Subcutaneous adipose tissue (tissue), 4 donors: Measurements from ENCODE around the gene OR8B3. TPM values are rescaled to one million over a fixed set of nuclear protein-coding genes. Genes with fewer than 3 reads are reported as not detected.

Experiments
- total RNA-seq, 4 donors: library from RNA; depleted of rRNA; stranded (reverse); fragments of >200 nt; gene quantifications; one replicate each; pipeline ENCODE4 v1.1.0, GENCODE V29; 2016
- TF ChIP-seq, protein P1 (sequence below): fragments of 450-650 bp; IDR thresholded peaks from one replicate; pipeline ENCODE4 v1.5.1; 2016; ENCODE audit warnings: low read depth, mild to moderate bottlenecking, control low read depth, antibody characterized with exemption, moderate library complexity

The OR8B3 gene
- total RNA-seq, 4 donors from 2014 or later, result not detected

DNA sequence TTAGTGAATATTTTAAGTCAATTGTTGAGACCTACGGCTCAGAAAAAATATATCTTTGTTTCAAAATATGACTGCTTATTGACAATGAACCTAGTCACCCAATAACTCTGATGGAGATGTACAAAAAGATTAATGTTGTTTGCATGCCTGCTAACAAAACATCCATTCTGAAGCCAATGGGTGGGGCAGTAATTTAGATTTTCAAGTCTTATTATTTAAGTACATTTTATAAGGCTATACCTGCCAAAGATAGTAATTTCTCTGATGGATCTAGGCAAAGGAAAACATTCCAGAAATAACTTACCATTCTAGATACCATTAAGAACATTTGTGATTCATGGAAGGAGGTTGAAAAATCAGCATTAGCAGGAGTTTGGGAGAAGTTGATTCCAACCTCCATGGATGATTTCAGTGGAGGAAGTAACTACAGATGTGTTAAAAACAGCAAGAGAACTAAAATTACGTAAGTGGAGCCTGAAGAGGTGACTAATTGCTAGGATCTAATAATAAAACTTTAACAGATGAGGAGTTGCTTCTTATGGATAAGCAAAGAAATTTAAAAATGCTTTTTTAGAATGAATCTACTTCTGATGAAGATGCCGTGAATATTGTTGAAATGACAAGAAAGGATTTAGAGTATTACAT lies 52.4 kb downstream of the OR8B3 start:
- TF ChIP-seq, protein P1, sequence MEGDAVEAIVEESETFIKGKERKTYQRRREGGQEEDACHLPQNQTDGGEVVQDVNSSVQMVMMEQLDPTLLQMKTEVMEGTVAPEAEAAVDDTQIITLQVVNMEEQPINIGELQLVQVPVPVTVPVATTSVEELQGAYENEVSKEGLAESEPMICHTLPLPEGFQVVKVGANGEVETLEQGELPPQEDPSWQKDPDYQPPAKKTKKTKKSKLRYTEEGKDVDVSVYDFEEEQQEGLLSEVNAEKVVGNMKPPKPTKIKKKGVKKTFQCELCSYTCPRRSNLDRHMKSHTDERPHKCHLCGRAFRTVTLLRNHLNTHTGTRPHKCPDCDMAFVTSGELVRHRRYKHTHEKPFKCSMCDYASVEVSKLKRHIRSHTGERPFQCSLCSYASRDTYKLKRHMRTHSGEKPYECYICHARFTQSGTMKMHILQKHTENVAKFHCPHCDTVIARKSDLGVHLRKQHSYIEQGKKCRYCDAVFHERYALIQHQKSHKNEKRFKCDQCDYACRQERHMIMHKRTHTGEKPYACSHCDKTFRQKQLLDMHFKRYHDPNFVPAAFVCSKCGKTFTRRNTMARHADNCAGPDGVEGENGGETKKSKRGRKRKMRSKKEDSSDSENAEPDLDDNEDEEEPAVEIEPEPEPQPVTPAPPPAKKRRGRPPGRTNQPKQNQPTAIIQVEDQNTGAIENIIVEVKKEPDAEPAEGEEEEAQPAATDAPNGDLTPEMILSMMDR, result no peak

Other genes starting within 250 kb of the OR8B3 start
- gene OR10D3, start 215.7 kb downstream of the OR8B3 start, total RNA-seq, result not detected
- gene OR8G1, start 157.9 kb downstream of the OR8B3 start, total RNA-seq, result not detected
- gene OR8G5, start 142.6 kb downstream of the OR8B3 start, total RNA-seq, result 1 to 10 TPM in 1 of 4 donors, not detected in 3; 1.5 TPM
- not detected for gene OR8D1, start 85.1 kb downstream of the OR8B3 start, total RNA-seq
- gene OR8D2, start 78.8 kb downstream of the OR8B3 start, total RNA-seq, result not detected
- gene OR8B2, start 14.5 kb downstream of the OR8B3 start, total RNA-seq, result not detected
- not detected for gene OR8B4, start 25.8 kb upstream of the OR8B3 start, total RNA-seq
- not detected for gene OR8B8, start 46.7 kb upstream of the OR8B3 start, total RNA-seq
- not detected for gene OR8B12, start 144.6 kb upstream of the OR8B3 start, total RNA-seq
- gene OR8A1, start 171.0 kb upstream of the OR8B3 start, total RNA-seq, result not detected
- not detected for gene PANX3, start 212.4 kb upstream of the OR8B3 start, total RNA-seq
- gene TBRG1, start 223.8 kb upstream of the OR8B3 start, total RNA-seq, result 10 to 100 TPM; 34.5 to 40.5 (median 37.6) TPM